ENCODE measurements around the gene DNAJC30.

DNAJC30 gene

DNA sequence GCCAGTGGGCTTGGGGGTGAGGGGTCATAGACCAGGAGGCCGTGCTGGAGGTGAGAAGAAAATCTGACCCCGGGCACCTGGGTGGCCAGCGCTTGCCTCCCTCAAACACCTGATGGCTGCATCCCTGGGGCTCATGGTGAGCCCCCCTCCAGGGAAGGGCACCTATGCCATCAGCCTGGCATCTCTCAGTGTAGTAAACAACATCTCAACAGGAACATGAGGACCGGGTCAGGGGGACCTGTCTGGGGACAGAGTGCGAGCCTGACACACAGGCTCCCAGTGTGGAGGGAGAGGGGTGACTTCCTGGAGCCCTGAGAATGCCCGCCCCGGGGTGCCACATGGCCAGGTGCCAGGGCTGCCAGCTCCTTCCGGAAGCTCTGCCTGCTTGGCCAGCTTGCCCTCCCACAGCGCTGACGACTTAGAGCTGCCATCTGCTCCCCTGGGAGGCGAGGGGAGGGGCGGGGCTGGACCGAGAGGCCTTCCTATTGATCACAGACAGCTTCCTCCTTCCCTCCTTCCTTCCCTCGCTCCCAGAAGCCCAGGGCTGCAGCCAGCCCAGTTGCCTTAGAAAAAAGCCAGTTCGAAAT is 23.9 kb upstream of the DNAJC30 start:
- no peak for DNase-seq (ENCODE audit: low spot score)

- no peak for DNase-seq (ENCODE audit: low spot score)
Observed at GRCh38 chr7:73706126-73707044, 23.1 kb upstream of the DNAJC30 start.

DNA sequence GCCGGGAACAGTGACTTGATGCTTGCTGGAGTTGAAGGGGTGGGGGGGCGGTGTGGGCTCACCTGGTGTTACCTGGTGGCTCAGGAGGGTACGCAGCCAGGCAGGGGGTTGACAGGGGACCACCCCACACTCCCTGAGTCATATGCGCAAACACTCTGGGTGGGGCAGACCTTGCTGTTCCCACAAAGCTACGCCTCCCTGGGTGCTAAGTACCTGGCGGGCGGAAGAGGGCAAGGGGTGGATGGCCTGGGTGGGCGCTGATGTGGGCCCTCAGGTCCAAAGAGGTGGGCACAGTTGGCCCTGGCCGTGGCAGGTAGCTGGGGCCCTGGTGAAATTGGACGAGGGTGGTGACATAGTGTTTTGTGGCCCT is 22.3 kb upstream of the DNAJC30 start:
- DNase-seq (ENCODE audit: low spot score), result no peak

DNA sequence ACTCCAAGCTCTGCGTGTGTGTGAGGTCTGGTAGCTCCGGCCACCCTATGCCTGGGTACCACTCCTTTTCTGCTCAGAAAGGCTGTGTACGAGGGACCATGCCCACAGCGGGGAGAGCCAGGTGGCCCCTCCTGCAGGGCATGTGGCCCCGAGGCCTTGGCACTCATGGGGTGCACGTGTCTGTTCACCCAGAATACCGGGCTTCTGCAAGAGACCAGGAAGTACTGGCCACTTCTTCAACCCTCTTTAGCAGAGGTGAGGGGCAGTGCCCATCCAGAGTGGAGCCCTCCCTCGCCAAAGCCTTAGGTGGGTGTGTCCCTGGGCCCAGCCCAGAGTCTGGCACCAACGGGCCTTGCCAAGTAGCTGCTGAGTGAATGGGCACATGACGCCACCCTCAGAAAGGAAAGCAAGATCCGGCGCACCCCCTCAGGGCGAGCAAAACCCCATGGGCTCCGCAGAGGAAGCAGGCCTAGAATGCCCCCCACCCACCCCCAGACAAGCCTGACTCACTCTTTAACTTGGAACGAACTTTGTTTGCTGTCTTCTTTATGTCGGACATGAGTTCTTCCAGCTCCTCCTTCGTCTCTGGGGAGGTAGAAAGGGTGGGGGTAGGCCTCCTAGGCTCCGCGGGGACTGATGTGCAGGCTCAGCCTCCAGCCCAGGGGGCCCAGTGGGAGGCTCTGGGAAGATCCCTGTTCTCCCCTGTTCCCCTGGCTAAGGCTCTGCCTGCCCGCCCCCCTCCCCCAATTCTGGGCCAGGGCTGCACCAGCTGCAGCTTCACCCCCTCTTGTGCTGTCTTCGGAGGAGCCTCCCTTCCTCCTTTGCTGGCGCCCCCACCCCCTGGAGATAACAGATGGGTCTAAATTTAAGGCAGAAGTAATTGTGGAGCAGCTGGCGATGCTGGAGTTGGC is 21.6 kb upstream of the DNAJC30 start:
- DNase-seq (ENCODE audit: low spot score), result no peak

GRCh38 chr7:73703757-73704639 is 20.7 kb upstream of the DNAJC30 start:
- no peak for DNase-seq (ENCODE audit: low spot score)

DNA sequence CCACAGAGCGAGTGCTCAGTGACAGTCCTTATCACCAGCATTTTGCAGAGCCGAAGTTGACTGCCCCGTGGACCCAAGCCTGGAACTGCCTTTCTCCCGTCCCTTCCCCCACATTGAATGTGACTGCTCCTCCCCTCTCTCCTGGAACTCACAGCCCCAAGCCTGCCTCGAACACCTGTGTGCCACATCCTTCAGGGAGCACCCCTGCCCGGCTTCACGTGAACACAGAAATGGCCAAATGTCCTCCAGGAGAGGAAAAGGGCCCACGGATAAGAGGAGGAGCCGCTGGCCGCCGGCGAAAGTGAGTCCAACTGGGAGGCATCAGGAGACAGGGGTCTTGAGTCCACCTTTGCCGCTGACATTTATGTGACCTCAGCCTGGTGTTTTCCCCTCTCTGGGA is 20.0 kb upstream of the DNAJC30 start:
- no peak for DNase-seq (ENCODE audit: low spot score)

DNA sequence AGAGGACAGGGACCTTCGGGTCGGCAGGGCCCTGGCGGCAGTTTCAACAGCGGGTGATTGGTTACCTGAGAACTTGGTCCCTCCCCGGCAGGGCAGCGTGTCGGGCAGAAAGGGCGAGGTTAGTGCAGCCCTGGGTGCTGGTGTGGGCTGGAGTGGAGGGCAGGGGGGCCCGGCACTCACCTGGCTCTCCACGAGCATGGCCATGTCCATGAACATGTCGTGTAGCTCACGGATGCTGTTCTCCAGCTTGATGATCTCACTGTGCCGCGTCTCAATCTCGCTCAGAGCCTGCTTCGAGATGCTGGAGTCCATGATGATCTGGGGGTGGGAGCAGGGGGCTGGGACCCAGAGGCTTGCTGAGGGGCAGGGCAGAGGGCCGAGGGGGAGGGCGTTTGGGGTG is 19.4 kb upstream of the DNAJC30 start:
- no peak for DNase-seq (ENCODE audit: low spot score)

GRCh38 chr7:73702226-73702625 is 19.0 kb upstream of the DNAJC30 start:
- DNase-seq (ENCODE audit: low spot score), result no peak

GRCh38 chr7:73701357-73701995 is 18.2 kb upstream of the DNAJC30 start:
- peak; percentile 27 for DNase-seq (ENCODE audit: low spot score)

GRCh38 chr7:73700581-73701134 is 17.4 kb upstream of the DNAJC30 start:
- DNase-seq (ENCODE audit: low spot score), result no peak

- no peak for DNase-seq (ENCODE audit: low spot score)
Observed at GRCh38 chr7:73700069-73700423, 16.8 kb upstream of the DNAJC30 start.

DNA sequence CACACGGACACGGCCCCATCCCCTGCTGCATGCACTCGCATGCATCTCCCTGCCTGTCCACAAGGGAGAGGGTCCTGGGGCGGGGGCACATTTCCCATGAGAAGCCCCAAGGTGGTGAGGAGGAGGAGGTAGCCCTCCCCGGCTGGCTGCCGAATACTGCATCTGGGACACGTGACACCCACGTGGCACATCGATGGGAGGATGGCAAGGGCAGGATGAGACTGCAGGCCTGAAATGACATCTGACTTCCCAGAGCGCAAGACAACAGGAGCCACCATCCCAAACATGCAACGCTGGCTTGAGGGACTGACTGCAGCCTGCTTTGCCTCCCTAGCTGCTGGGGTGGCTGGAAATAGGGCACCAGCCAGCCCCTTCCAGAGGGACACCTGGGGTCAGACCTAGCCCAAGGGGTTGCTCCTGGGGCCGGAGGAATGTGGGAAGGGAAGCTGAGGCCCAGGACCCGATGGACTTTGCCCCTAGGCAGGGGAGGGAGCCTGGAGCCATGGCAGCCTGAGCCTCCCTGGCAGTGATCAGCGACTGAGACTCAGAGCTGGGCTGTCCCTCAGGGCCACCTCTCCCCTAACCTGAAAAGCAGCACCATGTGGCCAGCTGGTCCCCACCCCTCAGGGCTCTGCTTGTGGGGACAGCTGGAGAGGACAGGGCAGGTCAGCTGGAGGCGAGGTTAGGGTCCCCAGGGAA is 16.3 kb upstream of the DNAJC30 start:
- no peak for DNase-seq (ENCODE audit: low spot score)

DNA sequence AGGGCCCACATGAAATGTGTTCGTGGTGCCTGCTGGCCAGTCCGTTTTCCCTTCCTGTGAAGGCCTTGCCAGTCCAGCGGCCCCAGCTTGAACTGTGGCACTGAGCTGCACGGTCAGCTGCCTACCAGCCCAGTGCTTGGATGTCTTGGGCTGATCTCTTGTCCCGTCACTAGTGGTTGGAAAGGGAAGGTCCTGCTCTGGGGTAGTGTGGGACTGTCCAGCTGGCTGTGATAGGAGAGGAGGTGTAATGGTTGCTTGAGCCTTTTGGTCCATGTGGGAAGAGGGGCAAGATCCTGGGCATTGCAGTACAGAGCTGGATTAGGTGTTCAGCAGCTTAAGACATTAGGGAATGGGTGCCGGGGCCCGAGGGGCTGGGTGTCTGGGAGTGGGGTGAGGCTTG is 15.2 kb upstream of the DNAJC30 start:
- DNase-seq (ENCODE audit: low spot score), result no peak

GRCh38 chr7:73696372-73696771 is 13.1 kb upstream of the DNAJC30 start:
- DNase-seq (ENCODE audit: low spot score), result no peak

DNA sequence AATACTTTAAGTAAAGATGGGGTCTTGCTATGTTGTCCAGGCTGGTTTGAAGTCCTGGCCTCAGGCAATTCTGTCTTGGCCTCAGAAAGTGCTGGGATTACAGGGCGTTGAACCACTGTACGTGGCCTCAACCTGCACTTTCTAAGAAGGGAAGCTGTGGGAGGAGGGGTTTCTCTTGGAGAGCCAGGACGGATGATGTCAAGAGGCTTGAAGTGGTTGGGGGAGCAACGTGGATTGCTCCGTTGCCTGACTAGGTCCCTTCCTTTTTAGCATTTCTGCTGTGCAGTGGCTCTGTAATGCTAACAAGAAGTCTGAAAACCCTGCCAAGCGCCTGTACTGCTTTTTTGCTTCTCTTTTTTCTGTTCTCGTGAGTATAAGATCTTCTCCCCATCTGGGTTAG is 7.4 kb upstream of the DNAJC30 start:
- no peak for DNase-seq (ENCODE audit: low spot score)

- DNase-seq (ENCODE audit: low spot score), result no peak
Observed at GRCh38 chr7:73688288-73688687, 5.0 kb upstream of the DNAJC30 start.

DNA sequence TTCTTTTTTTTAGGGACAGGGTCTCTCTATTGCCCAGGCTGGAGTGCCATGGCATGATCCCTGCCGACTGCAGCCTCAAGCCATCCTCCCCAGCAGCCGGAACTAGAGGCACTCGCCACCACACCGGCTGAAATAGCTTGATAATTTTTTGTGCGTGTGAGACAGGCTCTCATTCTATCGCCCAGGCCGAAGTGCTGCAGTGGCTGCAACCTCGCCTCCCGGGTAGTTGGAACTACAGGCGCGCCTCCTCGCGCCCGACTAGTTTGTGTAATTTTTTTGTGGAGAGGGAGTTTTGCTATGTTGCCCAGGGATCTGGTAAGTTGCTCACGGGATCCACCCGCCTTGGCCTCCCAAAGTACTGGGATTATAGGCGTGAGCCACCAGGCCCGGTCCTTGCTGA is 2.1 kb upstream of the DNAJC30 start:
- DNase-seq (ENCODE audit: low spot score), result no peak

DNA sequence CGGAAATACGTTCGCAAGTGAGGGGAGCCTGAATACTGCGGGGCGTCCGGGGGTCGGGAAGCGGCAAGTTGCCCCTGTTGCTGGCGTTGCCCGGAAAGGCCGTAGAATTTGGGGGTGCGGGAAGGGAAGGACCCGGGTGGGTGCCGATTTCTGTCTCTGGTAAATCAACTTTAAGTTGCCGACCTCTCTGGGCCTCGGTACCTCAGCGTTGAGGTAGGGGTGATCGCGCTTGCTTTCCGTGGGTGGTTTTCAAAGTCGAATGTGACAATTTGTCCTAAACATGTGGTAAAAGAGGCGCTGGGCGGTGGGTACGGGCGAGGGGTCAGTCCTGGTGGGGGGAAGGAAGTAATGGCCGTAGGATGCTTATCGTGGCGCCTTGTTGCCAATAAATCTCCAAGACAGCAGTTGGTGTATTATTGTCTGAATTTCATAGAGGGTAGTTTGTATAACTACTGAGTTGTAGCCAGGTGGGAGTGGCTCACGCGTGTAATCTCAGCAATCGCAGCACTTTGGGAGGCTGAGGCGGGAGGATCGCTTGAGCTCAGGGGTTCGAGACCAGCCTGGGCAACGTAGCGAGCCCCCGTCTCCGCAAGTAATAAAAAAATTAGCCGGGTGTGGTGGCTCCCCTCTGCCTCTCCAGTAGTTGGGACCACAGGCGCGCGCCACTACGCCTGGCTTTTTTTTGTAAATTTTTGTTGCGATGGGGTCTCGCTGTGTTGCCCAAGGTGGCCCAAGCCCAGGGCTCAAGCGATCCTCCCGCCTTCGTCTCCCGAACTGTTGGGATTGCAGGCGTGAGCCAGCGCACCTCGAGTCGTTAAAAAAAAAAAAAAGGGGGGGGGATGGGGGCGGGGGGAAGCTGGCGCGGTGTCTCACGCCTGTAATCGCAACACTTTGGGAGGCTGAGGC is 788 bp upstream of the DNAJC30 start:
- DNase-seq (ENCODE audit: low spot score), result no peak

DNA sequence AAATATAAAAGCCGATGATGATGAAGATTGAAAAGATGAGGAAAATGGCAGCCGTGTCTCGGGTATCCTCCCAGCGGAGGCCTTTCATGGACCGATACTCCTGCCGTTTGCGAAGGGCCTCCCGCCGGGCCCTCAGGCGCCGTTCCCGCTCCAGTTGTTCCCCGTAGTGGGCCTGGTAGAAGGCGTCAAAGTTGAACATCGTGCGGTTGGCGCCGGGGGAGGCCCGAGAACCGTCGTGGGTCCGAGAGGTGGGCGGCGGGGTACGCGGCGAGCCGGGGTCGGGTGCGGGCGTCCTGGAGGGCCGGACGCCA is 553 bp downstream of the DNAJC30 start:
- no peak for DNase-seq (ENCODE audit: low spot score)
